ENCODE measurements around the gene NAV1. TPM values are rescaled to one million over a fixed set of nuclear protein-coding genes. Genes with fewer than 3 reads are reported as not detected.

The NAV1 gene
- total and polyA plus RNA-seq, 9 of the 15 experiments (the other 6 are each of a cell fraction or from before 2014, with no cell fraction given): 0.91 to 16.8 (median 3.2) TPM

DNA sequence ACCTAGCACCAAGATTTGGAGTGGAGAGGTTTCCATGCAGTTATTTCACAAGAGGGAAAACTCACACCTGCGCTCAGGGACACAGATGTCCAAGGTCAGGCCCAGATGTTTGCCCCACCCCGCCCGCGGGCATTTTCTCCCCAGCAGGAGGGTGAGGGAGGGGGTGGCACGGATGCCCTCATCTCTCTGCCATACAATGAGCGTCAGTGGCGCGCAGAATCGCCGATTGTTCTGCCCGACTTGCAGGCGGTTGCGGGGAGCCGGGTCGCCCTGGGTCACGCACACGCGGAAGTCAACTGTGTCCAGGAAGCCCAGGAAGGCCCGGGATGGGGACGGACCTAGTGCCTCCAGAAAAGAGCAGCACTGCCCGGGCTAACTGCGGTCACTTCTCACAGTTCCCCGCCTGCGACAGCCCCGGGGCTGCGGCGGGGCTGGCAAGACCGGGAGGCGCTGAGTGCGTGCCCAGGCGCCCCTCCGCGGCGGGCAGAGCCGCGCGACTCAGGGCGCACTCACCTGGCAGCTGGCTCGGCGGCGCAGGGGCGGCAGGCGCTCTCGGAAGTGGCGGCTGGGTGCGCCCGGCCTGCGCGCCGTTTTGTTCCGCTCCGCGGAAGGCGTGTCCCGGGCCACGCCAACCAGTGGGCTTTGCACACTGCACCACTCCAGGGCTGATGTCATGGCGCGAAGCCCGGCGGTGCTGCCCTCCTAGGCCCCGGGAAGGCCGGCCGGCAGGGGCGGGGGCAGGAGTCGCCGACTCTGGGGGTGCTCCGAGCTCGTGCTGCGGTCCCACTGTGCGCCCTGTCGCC lies 32.2 kb upstream of the NAV1 start, which contains the start of gene CSRP1 (continued):
- TF ChIP-seq BDP1 (IDR thresholded peaks at IDR 0.05; ENCODE audit: insufficient read depth, insufficient read length) (no peak), ZNF583 (CRISPR knock-in tag; IDR thresholded peaks at IDR 0.05) (no peak), ETS2 (tag; IDR thresholded peaks at IDR 0.05; ENCODE audit: borderline replicate concordance, poor library complexity, severe bottlenecking) (no peak), ZNF75A (CRISPR knock-in tag; IDR thresholded peaks at IDR 0.05) (no peak), SLC30A9 (CRISPR knock-in tag; IDR thresholded peaks at IDR 0.05) (no peak), NFYB (IDR thresholded peaks at IDR 0.05; ENCODE audit: extremely low read depth, insufficient read length) (no peak), ZKSCAN3 (CRISPR knock-in tag; IDR thresholded peaks at IDR 0.05) (no peak), CCNT2 (IDR thresholded peaks at IDR 0.05; ENCODE audit: borderline replicate concordance, extremely low read depth, insufficient read length, low read depth, low read length) (peak; percentile 60), ZNF436 (CRISPR knock-in tag; IDR thresholded peaks at IDR 0.05) (no peak), HDAC6 (IDR thresholded peaks at IDR 0.05; ENCODE audit: low read depth, low read length) (no peak), ZZZ3 (IDR thresholded peaks at IDR 0.05) (no peak), NCOR1 (IDR thresholded peaks at IDR 0.05) (no peak), SIN3B (IDR thresholded peaks at IDR 0.05; ENCODE audit: low read depth) (peak; percentile 41; the same call in 1 of the 2 replicates), NBN (IDR thresholded peaks at IDR 0.05; ENCODE audit: low read depth) (no peak), FOXM1 (IDR thresholded peaks at IDR 0.05; ENCODE audit: low read depth) (no peak), FOXM1 (CRISPR knock-in tag; IDR thresholded peaks at IDR 0.05; ENCODE audit: low read depth) (no peak), ZFP1 (CRISPR knock-in tag; IDR thresholded peaks at IDR 0.05) (no peak), RHOXF2B (CRISPR knock-in tag; conservative IDR thresholded peaks at IDR 0.05) (no peak), BRD9 (IDR thresholded peaks at IDR 0.05; ENCODE audit: low read depth, partially characterized antibody) (no peak), ZNF347 (CRISPR knock-in tag; IDR thresholded peaks at IDR 0.05; ENCODE audit: low read depth) (no peak), ZNF184 (CRISPR knock-in tag; IDR thresholded peaks at IDR 0.05) (no peak)
- TF ChIP-seq, protein P1, sequence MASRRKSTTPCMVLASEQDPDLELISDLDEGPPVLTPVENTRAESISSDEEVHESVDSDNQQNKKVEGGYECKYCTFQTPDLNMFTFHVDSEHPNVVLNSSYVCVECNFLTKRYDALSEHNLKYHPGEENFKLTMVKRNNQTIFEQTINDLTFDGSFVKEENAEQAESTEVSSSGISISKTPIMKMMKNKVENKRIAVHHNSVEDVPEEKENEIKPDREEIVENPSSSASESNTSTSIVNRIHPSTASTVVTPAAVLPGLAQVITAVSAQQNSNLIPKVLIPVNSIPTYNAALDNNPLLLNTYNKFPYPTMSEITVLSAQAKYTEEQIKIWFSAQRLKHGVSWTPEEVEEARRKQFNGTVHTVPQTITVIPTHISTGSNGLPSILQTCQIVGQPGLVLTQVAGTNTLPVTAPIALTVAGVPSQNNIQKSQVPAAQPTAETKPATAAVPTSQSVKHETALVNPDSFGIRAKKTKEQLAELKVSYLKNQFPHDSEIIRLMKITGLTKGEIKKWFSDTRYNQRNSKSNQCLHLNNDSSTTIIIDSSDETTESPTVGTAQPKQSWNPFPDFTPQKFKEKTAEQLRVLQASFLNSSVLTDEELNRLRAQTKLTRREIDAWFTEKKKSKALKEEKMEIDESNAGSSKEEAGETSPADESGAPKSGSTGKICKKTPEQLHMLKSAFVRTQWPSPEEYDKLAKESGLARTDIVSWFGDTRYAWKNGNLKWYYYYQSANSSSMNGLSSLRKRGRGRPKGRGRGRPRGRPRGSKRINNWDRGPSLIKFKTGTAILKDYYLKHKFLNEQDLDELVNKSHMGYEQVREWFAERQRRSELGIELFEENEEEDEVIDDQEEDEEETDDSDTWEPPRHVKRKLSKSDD (conservative IDR thresholded peaks at IDR 0.05; ENCODE audit: low read length): no peak
- TF ChIP-seq, protein P2, sequence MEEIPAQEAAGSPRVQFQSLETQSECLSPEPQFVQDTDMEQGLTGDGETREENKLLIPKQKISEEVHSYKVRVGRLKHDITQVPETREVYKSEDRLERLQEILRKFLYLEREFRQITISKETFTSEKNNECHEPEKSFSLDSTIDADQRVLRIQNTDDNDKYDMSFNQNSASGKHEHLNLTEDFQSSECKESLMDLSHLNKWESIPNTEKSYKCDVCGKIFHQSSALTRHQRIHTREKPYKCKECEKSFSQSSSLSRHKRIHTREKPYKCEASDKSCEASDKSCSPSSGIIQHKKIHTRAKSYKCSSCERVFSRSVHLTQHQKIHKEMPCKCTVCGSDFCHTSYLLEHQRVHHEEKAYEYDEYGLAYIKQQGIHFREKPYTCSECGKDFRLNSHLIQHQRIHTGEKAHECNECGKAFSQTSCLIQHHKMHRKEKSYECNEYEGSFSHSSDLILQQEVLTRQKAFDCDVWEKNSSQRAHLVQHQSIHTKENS (CRISPR knock-in tag; IDR thresholded peaks at IDR 0.05): no peak
- TF ChIP-seq, protein P3, sequence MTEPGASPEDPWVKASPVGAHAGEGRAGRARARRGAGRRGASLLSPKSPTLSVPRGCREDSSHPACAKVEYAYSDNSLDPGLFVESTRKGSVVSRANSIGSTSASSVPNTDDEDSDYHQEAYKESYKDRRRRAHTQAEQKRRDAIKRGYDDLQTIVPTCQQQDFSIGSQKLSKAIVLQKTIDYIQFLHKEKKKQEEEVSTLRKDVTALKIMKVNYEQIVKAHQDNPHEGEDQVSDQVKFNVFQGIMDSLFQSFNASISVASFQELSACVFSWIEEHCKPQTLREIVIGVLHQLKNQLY (CRISPR knock-in tag; conservative IDR thresholded peaks at IDR 0.05): no peak
- TF ChIP-seq, protein P4, sequence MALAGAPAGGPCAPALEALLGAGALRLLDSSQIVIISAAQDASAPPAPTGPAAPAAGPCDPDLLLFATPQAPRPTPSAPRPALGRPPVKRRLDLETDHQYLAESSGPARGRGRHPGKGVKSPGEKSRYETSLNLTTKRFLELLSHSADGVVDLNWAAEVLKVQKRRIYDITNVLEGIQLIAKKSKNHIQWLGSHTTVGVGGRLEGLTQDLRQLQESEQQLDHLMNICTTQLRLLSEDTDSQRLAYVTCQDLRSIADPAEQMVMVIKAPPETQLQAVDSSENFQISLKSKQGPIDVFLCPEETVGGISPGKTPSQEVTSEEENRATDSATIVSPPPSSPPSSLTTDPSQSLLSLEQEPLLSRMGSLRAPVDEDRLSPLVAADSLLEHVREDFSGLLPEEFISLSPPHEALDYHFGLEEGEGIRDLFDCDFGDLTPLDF (CRISPR knock-in tag; IDR thresholded peaks at IDR 0.05): no peak

All from K562 (cell line).